Measurements from ENCODE around the gene ABCB9. TPM values are rescaled to one million over a fixed set of nuclear protein-coding genes. Genes with fewer than 3 reads are reported as not detected.

Gene ABCB9
- total RNA-seq, result 8.9 and 9.2 TPM in 2 replicates

DNA sequence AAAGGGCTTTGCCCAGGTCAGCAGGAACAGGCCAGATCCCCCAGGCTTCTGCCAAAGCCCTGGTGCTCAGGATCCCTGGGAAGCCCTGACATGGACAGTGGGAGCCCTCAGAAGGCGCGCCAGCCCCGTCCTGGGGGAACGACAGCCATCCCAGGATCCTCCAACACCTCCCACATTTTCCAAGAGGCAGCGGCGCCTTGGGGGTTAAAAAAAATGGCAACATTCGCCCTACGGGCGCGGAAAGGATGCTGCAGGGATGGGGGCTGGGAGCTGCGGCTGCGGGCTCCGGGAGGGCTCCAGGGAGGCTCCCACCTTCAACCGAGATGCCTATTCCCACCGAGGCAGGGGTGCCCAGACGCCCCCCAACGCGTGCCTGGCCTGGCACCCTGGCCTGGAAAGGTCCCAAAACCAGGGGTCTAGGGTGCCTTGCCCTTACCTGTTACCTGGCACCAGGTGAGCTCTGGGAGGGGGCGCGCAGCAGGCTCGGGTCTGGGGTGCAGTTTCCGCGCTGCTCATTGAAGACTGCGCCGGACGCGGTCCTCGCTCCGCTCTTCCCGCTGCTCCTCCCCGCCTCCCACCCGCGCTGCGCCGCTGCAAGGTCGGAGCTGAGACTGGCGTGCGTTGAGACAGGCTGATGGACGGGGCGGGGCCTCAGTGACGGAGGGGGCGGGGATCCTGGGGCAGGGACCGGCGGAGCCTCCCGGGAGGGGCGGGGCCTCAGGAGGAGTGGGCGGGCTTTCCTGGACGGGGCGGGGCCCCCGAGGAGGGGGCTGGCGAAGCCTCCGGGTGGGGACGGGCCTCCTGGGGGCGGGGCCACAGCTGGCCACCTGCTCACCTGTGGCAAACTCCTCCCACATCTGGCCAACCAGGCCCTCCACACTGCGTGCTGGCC lies at the start of gene ABCB9:
TSS of gene ABCB9 (minus strand) at position 613 of the 892 bp plus-strand sequence. CDS start 6,228 bp downstream, outside the sequence.

DNA sequence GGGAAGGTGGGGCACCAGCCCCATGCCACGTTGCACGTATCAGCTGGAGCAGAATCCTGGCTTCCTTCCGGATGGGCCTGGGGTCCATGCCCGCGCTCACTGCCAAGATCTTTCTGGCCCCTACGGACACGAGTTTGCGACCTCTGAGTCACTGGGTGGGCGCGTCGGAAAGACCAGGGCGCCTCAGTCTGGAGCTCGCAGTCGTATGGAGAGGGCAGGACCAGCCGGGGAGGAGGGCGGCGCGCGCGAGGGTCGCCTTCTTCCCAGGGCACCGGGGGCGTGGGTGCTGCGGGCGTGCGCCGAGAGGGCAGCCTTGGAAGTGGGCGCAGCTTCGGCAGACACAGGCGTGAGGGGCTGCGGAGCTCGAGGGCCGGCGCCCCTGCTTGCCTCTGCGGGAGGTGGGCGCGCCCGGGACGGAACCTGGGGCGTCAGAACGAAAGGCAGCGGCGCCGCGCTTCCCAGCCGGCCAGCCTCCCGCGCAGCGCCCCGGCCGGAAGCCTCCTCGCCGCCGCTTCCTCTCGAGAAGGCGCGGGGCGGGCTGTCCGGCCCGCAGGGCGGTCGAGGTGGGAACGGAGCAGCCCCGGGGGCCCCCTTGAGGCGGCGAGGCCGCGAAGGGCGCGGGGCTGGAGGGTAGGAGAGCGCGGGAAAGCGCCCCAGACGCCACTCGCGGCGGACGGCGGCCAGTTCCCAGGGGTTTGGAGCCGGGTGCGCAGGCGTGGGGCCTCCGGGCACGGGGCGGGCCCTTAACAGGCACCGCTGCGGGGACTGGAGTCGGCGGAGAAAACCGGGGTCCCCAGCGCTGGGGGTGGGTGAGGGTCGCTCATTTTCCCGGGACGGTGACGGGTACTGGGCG lies 14.1 kb upstream of the ABCB9 start, which contains the start of gene ARL6IP4:
TSS of gene ARL6IP4 (plus strand) at position 499 of the 853 bp plus-strand sequence. CDS start 459 bp downstream, outside the sequence.

DNA sequence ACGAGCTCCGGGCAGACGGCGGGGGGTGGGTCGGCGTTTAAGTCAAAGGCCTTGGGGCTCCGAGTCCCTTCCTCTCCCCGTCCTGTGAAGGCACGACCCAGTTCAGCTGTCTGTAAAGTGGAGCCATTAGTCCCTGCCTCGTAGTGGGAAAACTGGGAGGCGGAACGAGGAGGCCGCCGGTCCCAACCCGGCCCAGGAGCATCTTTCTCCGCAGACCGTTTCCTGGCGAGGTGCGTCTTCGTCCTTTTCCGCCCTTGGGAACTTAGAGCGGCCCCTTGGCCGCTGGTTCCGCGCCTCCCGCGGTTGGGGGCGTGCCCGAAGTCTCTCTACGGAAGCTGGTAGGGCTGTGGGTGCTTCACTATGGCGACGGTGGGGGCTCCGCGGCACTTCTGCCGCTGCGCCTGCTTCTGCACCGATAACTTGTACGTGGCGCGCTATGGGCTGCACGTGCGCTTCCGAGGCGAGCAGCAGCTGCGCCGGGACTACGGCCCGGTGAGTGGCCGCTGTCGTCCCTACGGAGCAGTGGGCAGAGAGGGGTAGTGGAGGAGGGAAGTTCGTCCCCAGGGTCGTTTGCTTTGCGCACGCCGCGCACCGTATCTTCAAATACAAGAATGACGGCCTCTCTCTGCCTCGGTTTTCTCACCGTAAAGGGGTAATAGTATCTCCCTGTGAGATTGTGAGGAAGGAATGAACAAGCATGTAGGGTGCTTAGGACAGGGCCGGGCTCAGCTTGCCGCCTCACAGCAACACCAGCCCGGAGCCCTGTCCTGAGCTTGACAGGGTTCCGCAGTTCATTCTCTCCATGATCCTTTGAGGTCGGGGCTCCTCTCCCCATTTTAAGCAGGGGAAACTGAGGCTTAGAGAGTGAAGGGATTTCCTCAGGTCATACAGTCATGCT lies 8.9 kb upstream of the ABCB9 start, which contains the start of gene OGFOD2:
TSS of gene OGFOD2 (plus strand) at position 353 of the 898 bp plus-strand sequence. CDS start at position 361, 8 bp downstream.

DNA sequence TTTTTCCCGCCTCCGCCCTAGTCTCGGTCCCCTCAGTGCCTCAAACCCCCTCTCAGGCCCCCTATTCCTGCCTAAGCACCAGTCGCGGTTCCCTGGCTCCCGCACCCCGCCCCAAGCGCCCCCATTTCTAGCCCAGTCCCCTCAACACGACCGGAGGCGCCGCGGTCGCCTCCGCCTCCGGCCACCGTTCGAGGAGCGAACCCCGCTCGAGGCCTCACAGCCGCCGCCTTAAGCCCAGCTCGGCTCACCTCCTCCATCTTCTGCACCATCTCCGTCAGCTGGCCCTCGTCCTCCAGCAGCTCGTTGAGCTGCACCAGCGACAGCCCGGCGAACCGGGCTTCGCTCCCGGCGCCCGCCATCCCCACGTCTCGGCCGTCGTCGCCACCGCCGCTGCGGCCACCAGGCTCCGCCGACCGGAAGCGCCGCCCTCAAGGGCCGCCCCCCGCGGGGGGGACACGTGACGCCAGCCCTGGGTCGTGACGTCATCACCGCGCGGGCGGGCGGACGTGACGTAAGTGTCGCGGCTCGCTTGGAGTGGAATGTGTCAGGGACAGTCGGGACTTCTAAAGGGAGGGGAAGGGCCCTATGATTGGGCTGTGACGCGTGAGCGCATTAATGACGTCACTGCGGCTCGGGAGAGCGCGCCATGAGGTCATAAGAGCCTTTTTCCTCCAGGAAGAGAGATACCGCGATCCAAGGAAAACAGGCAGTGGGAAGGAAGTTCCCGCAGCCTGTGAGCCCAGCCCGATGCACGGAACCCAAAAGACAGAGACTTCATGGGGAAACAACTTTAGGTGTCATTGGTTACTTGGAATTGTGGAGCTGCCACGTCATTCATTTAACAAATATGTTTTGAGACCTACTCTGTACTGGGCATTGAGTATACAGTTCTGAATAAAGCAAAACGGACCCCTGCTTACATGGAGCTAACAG lies 70.3 kb downstream of the ABCB9 start, which contains the start of gene VPS37B:
TSS of gene VPS37B (minus strand) at position 421 of the 933 bp plus-strand sequence. CDS start at position 359, 62 bp downstream.

Other genes with a start within 250 kb of the ABCB9 start
- gene HCAR3, start 249.7 kb downstream of the ABCB9 start, total RNA-seq, result not detected in 2 replicates
- not detected in 2 replicates for gene HCAR1, start 235.6 kb downstream of the ABCB9 start, total RNA-seq
- gene DENR, start 213.6 kb downstream of the ABCB9 start, total RNA-seq, result 26.1 and 36.2 TPM in 2 replicates
- gene CCDC62, start 191.9 kb downstream of the ABCB9 start, total RNA-seq, result 0.89 and 0.97 TPM in 2 replicates
- gene HIP1R, start 131.0 kb downstream of the ABCB9 start, total RNA-seq, result 5.9 and 12.6 TPM in 2 replicates
- gene VPS37B, start 70.3 kb downstream of the ABCB9 start, total RNA-seq, result 14.3 and 19.3 TPM in 2 replicates
- gene OGFOD2, start 8.8 kb upstream of the ABCB9 start, total RNA-seq, result 8.6 and 10.1 TPM in 2 replicates
- 105 and 114 TPM in 2 replicates for gene ARL6IP4, start 14.2 kb upstream of the ABCB9 start, total RNA-seq
- 2.7 and 7.5 TPM in 2 replicates for gene PITPNM2, start 184.6 kb upstream of the ABCB9 start, total RNA-seq

Data from smooth muscle cell of the umbilical artery (primary cell).